HepG2 (cell line): ENCODE results near the gene HSP90AB1. TPM values are rescaled to one million over a fixed set of nuclear protein-coding genes. Genes with fewer than 3 reads are reported as not detected.
A peak's percentile ranks its signal among the peaks of the same experiment; 100 is the strongest.

Experiments
- ATAC-seq: fragments of 200-7000 bp; cut with Tn5 transposase; 3 replicates; pipeline ENCODE4 v1.9.1; 2020; ENCODE audit warnings: mild to moderate bottlenecking, moderate library complexity
- BruUV-seq: library from RNA; stranded (reverse); fragments of 400-500 nt; replicated peaks from 2 replicates; lab custom pipeline; 2021; lab: Mats Ljungman, UMichigan
- CTCF ChIA-PET: fragments of 300-600 bp; formaldehyde crosslinking; extraction: SDS; loops from one replicate; lab custom pipeline; 2021; ENCODE audit warnings: low total read pairs, inconsistent platforms, low intra/inter-chr PET ratio; lab: Yijun Ruan, JAX
- POLR2A ChIA-PET: fragments of 350-600 bp; sonication (Branson Sonifier 250); formaldehyde crosslinking; loops from one replicate; lab custom pipeline; 2020; ENCODE audit warnings: antibody characterized with exemption, inconsistent platforms; lab: Yijun Ruan, JAX
- DNase-seq: peaks from one replicate; pipeline ENCODE4 v3.0.0-alpha.2; 2015; ENCODE audit warnings: low spot score
- FAIRE-seq: peaks from 3 replicates; lab custom pipeline; 2011; peaks lifted over from hg19 to GRCh38; lab: Jason Lieb, UNC
- H2AFZ ChIP-seq: one replicate; pipeline ENCODE4 v1.6.1; 2011; ENCODE audit warnings: low read length, inconsistent platforms
- H3K27ac ChIP-seq: fragments of 300-600 bp; 3 replicates; pipeline ENCODE4 v1.8.0; 2011; ENCODE audit warnings: mixed run types, mild to moderate bottlenecking, mixed read lengths, low read length, inconsistent platforms; ENCODE audit not compliant: insufficient read depth; ENCODE audit errors: extremely low read length
- H3K27me3 ChIP-seq, 2 experiments: fragments of 200-600 bp in 1 of 2; 2 replicates in 1 of 2; 3 replicates in 1 of 2; pipeline versions ENCODE4 v1.6.0 to v1.8.0; 2011; ENCODE audit warnings: low read length in 2 of 2, mild to moderate bottlenecking in 2 of 2, moderate library complexity in 2 of 2, inconsistent platforms in 1 of 2; ENCODE audit not compliant: insufficient read depth in 2 of 2, control insufficient read depth in 1 of 2
- H3K36me3 ChIP-seq, 2 experiments: fragments of 200-600 bp in 1 of 2; replicated peaks in 1 of 2; 2 replicates in 1 of 2; 3 replicates in 1 of 2; pipeline versions ENCODE4 v1.5.1 to v1.8.0; 2011; ENCODE audit warnings: low read length in 2 of 2, inconsistent platforms in 1 of 2; ENCODE audit not compliant: insufficient read depth in 2 of 2, control insufficient read depth in 1 of 2
- H3K4me1 ChIP-seq: 2 replicates; pipeline ENCODE4 v1.5.1; 2012; ENCODE audit warnings: low read length, inconsistent platforms; ENCODE audit not compliant: insufficient read depth
- H3K4me2 ChIP-seq: 2 replicates; pipeline ENCODE4 v1.6.0; 2011; ENCODE audit warnings: low read depth, low read length, inconsistent platforms
- H3K4me3 ChIP-seq, 3 experiments: fragments of 200-600 bp in 1 of 3; sonication (generic), shearing (Covaris generic) in 1 of 3; replicated peaks in 1 of 3; 2 replicates each; pipeline ENCODE4 v1.5.1; 2011 to 2016; ENCODE audit warnings: low read length in 3 of 3, inconsistent platforms in 2 of 3, low read depth in 2 of 3, mild to moderate bottlenecking in 2 of 3, control low read depth in 1 of 3, mixed read lengths in 1 of 3; ENCODE audit not compliant: insufficient read depth in 1 of 3
- H3K79me2 ChIP-seq: one replicate; pipeline ENCODE4 v1.6.1; 2011; ENCODE audit warnings: low read length, inconsistent platforms; ENCODE audit not compliant: insufficient read depth
- H3K9ac ChIP-seq: 2 replicates; pipeline ENCODE4 v1.6.0; 2011; ENCODE audit warnings: mild to moderate bottlenecking, low read depth, low read length, inconsistent platforms; ENCODE audit not compliant: insufficient read depth
- H3K9me3 ChIP-seq: 2 replicates; pipeline ENCODE4 v1.5.1; 2012; ENCODE audit warnings: mild to moderate bottlenecking, low read length
- H4K20me1 ChIP-seq: 2 replicates; pipeline ENCODE4 v1.6.0; 2011; ENCODE audit warnings: inconsistent platforms, mild to moderate bottlenecking, low read length, moderate library complexity; ENCODE audit not compliant: insufficient read depth
- MAF1 ChIP-seq: sonication (generic); formaldehyde crosslinking; IDR thresholded peaks from 2 replicates; pipeline ENCODE4 v1.5.0; 2020; ENCODE audit warnings: missing genetic modification reagents, borderline replicate concordance
- MAFF ChIP-seq: IDR thresholded peaks from 2 replicates; pipeline ENCODE4 v1.6.1; 2011; ENCODE audit warnings: low read depth, low read length, improper control_type of control experiment
- NR1H2 ChIP-seq: sonication (generic); formaldehyde crosslinking; IDR thresholded peaks from 2 replicates; pipeline ENCODE4 v1.8.1; 2022; ENCODE audit warnings: low read depth, missing genetic modification reagents, borderline replicate concordance
- ZBTB21 ChIP-seq: sonication (generic); formaldehyde crosslinking; IDR thresholded peaks from 2 replicates; pipeline ENCODE4 v1.4.0; 2020; ENCODE audit warnings: missing genetic modification reagents
- ZFP41 ChIP-seq: sonication (generic); formaldehyde crosslinking; IDR thresholded peaks from 2 replicates; pipeline ENCODE4 v1.4.0; 2020; ENCODE audit warnings: mild to moderate bottlenecking, missing genetic modification reagents, borderline replicate concordance
- WGBS: methylation state at CpG from one replicate; pipeline ENCODE4 v1.1.6; 2017; ENCODE audit warnings: low lambda C conversion rate; 5-methylcytosine and 5-hydroxymethylcytosine counted together
- in situ Hi-C: cut with HindIII; loops from 2 replicates; pipeline ENCODE4 v1.10.0; 2017; ENCODE audit warnings: low pct_unique_long_range_greater_than_20kb; ENCODE audit not compliant: extremely low pct_ligation_motif_present
- intact Hi-C: fragments of 100-400 bp; cut with micrococcal nuclease; formaldehyde crosslinking; loops from one replicate; pipeline ENCODE4 v1.10.0; 2022; ENCODE audit not compliant: unreplicated experiment
- polyA plus RNA-seq, 8 experiments: library from polyadenylated mRNA; depleted of rRNA in 3 of 8; stranded (reverse) in 7 of 8; unstranded in 1 of 8; fragments of >200 nt; fragmentation: Illumina TruSeq in 4 of 8; extraction: Trizol in 4 of 8; gene quantifications; 2 replicates each; pipeline versions ENCODE4 v1.2.1 to v1.2.3, GENCODE V29; 2011 to 2016; ENCODE audit warnings: low read depth in 4 of 8, missing spikeins in 1 of 8, mixed read lengths in 1 of 8; ENCODE audit not compliant: insufficient read depth in 1 of 8
- total RNA-seq, 5 experiments: library from RNA; depleted of rRNA; stranded (reverse); fragments of >200 nt; fragmentation: Illumina TruSeq; extraction: Trizol; gene quantifications; 2 replicates each; pipeline ENCODE4 v1.2.3, GENCODE V29; 2016; ENCODE audit warnings: low read depth in 1 of 5
- TF ChIP-seq, protein P1 (sequence below): sonication (generic); formaldehyde crosslinking; conservative IDR thresholded peaks from 2 replicates; pipeline ENCODE4 v1.4.0; 2020; ENCODE audit warnings: mild to moderate bottlenecking, missing genetic modification reagents, moderate library complexity
- TF ChIP-seq, protein P2 (sequence below): sonication (generic); formaldehyde crosslinking; IDR thresholded peaks from 2 replicates; pipeline ENCODE4 v1.4.0; 2020; ENCODE audit warnings: missing genetic modification reagents

HSP90AB1 gene
- total and polyA plus RNA-seq, 2 of the 13 experiments (the other 11 are each of a cell fraction or from before 2014, with no cell fraction given), result 1,325 to 1,472 TPM

- TF ChIP-seq, protein P1, sequence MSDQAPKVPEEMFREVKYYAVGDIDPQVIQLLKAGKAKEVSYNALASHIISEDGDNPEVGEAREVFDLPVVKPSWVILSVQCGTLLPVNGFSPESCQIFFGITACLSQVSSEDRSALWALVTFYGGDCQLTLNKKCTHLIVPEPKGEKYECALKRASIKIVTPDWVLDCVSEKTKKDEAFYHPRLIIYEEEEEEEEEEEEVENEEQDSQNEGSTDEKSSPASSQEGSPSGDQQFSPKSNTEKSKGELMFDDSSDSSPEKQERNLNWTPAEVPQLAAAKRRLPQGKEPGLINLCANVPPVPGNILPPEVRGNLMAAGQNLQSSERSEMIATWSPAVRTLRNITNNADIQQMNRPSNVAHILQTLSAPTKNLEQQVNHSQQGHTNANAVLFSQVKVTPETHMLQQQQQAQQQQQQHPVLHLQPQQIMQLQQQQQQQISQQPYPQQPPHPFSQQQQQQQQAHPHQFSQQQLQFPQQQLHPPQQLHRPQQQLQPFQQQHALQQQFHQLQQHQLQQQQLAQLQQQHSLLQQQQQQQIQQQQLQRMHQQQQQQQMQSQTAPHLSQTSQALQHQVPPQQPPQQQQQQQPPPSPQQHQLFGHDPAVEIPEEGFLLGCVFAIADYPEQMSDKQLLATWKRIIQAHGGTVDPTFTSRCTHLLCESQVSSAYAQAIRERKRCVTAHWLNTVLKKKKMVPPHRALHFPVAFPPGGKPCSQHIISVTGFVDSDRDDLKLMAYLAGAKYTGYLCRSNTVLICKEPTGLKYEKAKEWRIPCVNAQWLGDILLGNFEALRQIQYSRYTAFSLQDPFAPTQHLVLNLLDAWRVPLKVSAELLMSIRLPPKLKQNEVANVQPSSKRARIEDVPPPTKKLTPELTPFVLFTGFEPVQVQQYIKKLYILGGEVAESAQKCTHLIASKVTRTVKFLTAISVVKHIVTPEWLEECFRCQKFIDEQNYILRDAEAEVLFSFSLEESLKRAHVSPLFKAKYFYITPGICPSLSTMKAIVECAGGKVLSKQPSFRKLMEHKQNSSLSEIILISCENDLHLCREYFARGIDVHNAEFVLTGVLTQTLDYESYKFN, result no peak
These were observed 20.3 kb upstream of the HSP90AB1 start (continued) for GRCh38 chr6:44226368-44227147.

DNA sequence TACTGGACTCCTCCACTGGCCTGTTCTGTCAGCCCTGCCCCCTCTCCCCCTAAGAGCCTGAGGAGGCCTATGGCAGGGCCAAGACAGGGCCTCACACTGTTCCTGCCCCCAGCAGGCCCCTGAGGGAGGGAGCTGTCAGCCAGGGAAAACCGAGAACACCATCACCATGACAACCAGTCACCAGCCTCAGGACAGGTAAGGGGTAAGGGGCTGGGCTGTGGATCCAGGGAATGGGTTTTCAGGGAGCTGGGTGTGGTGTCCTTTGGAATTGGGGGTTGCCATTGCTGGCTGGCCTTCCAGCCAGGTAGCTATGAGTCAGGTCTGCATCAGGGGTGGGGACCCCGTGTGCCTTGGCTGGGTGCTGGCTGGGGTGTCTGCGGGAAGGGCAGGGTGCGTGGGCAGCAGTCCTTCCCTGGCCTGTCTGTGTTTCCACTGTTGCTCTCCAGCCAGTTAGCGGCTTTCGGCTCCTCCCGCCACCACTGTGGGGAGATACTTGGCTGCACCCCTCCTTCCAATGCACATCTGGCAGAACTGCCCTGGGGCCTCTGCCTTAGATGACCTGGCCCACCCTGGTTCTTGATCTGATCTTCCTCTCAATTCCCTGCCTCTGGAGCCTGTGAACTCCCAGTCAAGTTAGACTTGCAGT lies 19.6 kb upstream of the HSP90AB1 start:
- H3K27me3 ChIP-seq, result 0 out of 5 replicates have a peak, but pooled peaks cover 0 to 1% of the 10 kb centered on the region in 2 experiments
- H3K9ac ChIP-seq, result no peak overlapping the region
- peaks cover 11 to 17% of the 10 kb centered on the region in 2 experiments for H3K36me3 ChIP-seq
- no peaks in the 10 kb centered on the region for H3K9me3 ChIP-seq
- 88% methylated on average over 7 of the region's 7 CpGs for WGBS
- H4K20me1 ChIP-seq, result no peaks in the 10 kb centered on the region
- no peak overlapping the region for H3K27ac ChIP-seq
- in situ Hi-C loops, result no loop called here
- H3K4me3 ChIP-seq, result no peak overlapping the region
- no peak for FAIRE-seq
- TF ChIP-seq ZBTB21 (CRISPR knock-in tag), result no peak
- no peak for TF ChIP-seq MAFF
- TF ChIP-seq MAF1 (CRISPR knock-in tag), result no peak
- TF ChIP-seq, protein P2, sequence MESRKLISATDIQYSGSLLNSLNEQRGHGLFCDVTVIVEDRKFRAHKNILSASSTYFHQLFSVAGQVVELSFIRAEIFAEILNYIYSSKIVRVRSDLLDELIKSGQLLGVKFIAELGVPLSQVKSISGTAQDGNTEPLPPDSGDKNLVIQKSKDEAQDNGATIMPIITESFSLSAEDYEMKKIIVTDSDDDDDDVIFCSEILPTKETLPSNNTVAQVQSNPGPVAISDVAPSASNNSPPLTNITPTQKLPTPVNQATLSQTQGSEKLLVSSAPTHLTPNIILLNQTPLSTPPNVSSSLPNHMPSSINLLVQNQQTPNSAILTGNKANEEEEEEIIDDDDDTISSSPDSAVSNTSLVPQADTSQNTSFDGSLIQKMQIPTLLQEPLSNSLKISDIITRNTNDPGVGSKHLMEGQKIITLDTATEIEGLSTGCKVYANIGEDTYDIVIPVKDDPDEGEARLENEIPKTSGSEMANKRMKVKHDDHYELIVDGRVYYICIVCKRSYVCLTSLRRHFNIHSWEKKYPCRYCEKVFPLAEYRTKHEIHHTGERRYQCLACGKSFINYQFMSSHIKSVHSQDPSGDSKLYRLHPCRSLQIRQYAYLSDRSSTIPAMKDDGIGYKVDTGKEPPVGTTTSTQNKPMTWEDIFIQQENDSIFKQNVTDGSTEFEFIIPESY (CRISPR knock-in tag), result peak; percentile 98
- no peak for TF ChIP-seq ZFP41 (CRISPR knock-in tag)
- no peak for TF ChIP-seq NR1H2 (CRISPR knock-in tag)
- TF ChIP-seq, all 625 proteins: peak for 1
- no peak overlapping the region for H3K4me2 ChIP-seq
- H3K79me2 ChIP-seq, result peaks cover 17% of the 10 kb centered on the region
- POLR2A ChIA-PET, result interaction anchor here (1.5 kb wide), 1 partner anchor 20 kb away, joined by 5 read pairs; the partner anchor contains the start of gene HSP90AB1
- H2AFZ ChIP-seq, result no peak overlapping the region
- DNase-seq (no peak), ATAC-seq (no peak)
- no TSS peak for BruUV-seq
- intact Hi-C loops, result no loop called here
- CTCF ChIA-PET, result no interaction called here
- H3K4me1 ChIP-seq, result peaks cover 58% of the 10 kb centered on the region
